Vagina (tissue), 2 donors: ENCODE measurements around the gene GTF2A1.

Experiments used
- CTCF ChIP-seq, 3 experiments: fragments of 450-650 bp in 2 of 3; fragments of 200-600 bp in 1 of 3; sonication (generic) in 1 of 3; IDR thresholded peaks; one replicate each; pipeline ENCODE4 v1.5.1; 2017 to 2019; ENCODE audit warnings: antibody characterized with exemption in 3 of 3, mild to moderate bottlenecking in 2 of 3, moderate library complexity in 2 of 3
- POLR2A ChIP-seq, 2 donors: fragments of 450-650 bp; IDR thresholded peaks; one replicate each; pipeline ENCODE4 v1.6.1; 2017; ENCODE audit warnings: antibody characterized with exemption in 2 of 2, mild to moderate bottlenecking in 2 of 2, moderate library complexity in 2 of 2

GRCh38 chr14:81221579-81222102 lies 882 bp upstream of the GTF2A1 start:
- TF ChIP-seq CTCF (IDR thresholded peaks at IDR 0.05) (no peak), POLR2A (IDR thresholded peaks at IDR 0.05) (no peak)
